Measurements from ENCODE around the gene UBE2F. TPM values are rescaled to one million over a fixed set of nuclear protein-coding genes. Genes with fewer than 3 reads are reported as not detected.
A peak's percentile ranks its signal among the peaks of the same experiment; 100 is the strongest.

Gene UBE2F
- total and polyA plus RNA-seq, 2 of the 13 experiments (the other 11 are each of a cell fraction or from before 2014, with no cell fraction given): 35.4 to 73.1 TPM

- TF ChIP-seq PRDM4 (CRISPR knock-in tag; IDR thresholded peaks at IDR 0.05; ENCODE audit: borderline replicate concordance) (no peak), HNF4A (CRISPR knock-in tag; IDR thresholded peaks at IDR 0.05) (peak; percentile 31), FOXM1 (CRISPR knock-in tag; IDR thresholded peaks at IDR 0.05) (no peak), ZNF639 (CRISPR knock-in tag; conservative IDR thresholded peaks at IDR 0.05) (peak; percentile 99), FOXK1 (CRISPR knock-in tag; IDR thresholded peaks at IDR 0.05; ENCODE audit: borderline replicate concordance, low read depth) (peak; percentile 83), KLF12 (CRISPR knock-in tag; IDR thresholded peaks at IDR 0.05; ENCODE audit: borderline replicate concordance) (no peak), FOXA3 (CRISPR knock-in tag; IDR thresholded peaks at IDR 0.05) (no peak; the same call in 1 of the 2 replicates), BRF2 (CRISPR knock-in tag; IDR thresholded peaks at IDR 0.05) (no peak; the same call in 1 of the 2 replicates), RAD51 (IDR thresholded peaks at IDR 0.05; ENCODE audit: borderline replicate concordance) (peak; percentile 78), ZNF720 (CRISPR knock-in tag; IDR thresholded peaks at IDR 0.05) (no peak), ZBTB25 (CRISPR knock-in tag; IDR thresholded peaks at IDR 0.05) (peak; percentile 100), TRIM24 (CRISPR knock-in tag; IDR thresholded peaks at IDR 0.05) (no peak; the same call in 1 of the 2 replicates), ZKSCAN8 (CRISPR knock-in tag; IDR thresholded peaks at IDR 0.05; ENCODE audit: borderline replicate concordance) (peak; percentile 39; the same call in 1 of the 2 replicates), ZNF816 (CRISPR knock-in tag; IDR thresholded peaks at IDR 0.05; ENCODE audit: borderline replicate concordance) (peak; percentile 62; the same call in 1 of the 2 replicates), SOX13 (IDR thresholded peaks at IDR 0.05) (no peak), SOX13 (CRISPR knock-in tag; conservative IDR thresholded peaks at IDR 0.05 in 1 of 2, IDR thresholded peaks at IDR 0.05 in 1 of 2) (peak in 1 of 2 experiments; percentile 50; a peak in 1 of 4 replicates), KMT2B (CRISPR knock-in tag; IDR thresholded peaks at IDR 0.05) (peak; percentile 95), SALL1 (CRISPR knock-in tag; IDR thresholded peaks at IDR 0.05) (peak; percentile 93), FOXJ3 (CRISPR knock-in tag; IDR thresholded peaks at IDR 0.05; ENCODE audit: borderline replicate concordance) (no peak)
- TF ChIP-seq, protein P1, sequence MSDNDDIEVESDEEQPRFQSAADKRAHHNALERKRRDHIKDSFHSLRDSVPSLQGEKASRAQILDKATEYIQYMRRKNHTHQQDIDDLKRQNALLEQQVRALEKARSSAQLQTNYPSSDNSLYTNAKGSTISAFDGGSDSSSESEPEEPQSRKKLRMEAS (IDR thresholded peaks at IDR 0.05): peak; percentile 72
- TF ChIP-seq, protein P2, sequence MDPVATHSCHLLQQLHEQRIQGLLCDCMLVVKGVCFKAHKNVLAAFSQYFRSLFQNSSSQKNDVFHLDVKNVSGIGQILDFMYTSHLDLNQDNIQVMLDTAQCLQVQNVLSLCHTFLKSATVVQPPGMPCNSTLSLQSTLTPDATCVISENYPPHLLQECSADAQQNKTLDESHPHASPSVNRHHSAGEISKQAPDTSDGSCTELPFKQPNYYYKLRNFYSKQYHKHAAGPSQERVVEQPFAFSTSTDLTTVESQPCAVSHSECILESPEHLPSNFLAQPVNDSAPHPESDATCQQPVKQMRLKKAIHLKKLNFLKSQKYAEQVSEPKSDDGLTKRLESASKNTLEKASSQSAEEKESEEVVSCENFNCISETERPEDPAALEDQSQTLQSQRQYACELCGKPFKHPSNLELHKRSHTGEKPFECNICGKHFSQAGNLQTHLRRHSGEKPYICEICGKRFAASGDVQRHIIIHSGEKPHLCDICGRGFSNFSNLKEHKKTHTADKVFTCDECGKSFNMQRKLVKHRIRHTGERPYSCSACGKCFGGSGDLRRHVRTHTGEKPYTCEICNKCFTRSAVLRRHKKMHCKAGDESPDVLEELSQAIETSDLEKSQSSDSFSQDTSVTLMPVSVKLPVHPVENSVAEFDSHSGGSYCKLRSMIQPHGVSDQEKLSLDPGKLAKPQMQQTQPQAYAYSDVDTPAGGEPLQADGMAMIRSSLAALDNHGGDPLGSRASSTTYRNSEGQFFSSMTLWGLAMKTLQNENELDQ (CRISPR knock-in tag; IDR thresholded peaks at IDR 0.05; ENCODE audit: borderline replicate concordance): no peak
Measured at GRCh38 chr2:238060542-238061314, 93.9 kb downstream of the UBE2F start, which contains the start of gene SCLY (continued).
